Activated effector memory CD4-positive, alpha-beta T cell treated with anti-CD3 and anti-CD28 coated beads, Interleukin-2, amount 50 U/mL, for 16 hours (primary cell): ENCODE measurements around the gene NOTCH1.
"Not testable (repeated sequence)": the region's sequence is repeated elsewhere in the genome, so short reads cannot be mapped to it uniquely, and the experiment has no call there.

ENCODE experiments used
- DNase-seq: peaks from one replicate; pipeline ENCODE4 v3.0.0-alpha.2; 2020

NOTCH1 gene

DNA sequence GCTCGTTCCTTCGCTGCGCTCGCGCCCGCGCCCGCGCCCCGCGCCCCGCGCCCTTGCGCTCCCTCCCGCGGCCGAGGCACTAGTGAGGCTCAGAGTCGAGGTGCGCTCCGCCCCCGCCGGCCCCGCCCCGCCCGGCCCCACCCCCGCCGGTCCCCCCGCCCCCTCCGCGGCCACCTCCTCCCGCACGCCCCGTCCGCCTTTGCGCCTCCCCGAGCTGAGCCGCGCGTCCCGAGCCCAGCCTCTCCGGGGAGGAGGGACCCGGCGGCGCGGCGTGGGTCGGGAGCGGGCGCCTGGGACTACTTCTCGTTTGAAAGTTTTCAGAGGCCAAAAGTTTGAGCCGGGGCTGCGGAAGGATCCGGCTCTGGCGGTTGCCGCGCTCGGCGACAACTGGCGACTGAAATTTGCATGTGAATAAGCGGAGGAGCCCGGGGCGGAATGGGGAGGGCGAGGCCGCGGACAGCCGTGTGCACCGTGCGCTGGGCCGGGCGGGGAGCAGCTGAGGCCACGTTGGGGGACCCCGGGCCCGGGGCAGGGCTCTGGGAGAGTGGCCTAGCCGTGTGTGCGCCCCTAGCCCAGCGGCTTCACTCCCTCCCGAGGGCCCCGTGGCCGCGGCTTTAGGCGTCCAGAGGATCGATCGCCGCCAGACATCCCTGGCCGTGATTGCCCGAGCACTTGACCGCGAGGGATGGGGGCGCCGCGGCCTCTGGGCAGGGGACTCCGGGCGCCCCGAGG, at the start of gene NOTCH1:
Gene NOTCH1, minus strand, starts transcription at position 84 of the 732 bp plus-strand sequence. CDS start 262 bp downstream, outside the sequence.
- DNase-seq, result peak; percentile 95

DNA sequence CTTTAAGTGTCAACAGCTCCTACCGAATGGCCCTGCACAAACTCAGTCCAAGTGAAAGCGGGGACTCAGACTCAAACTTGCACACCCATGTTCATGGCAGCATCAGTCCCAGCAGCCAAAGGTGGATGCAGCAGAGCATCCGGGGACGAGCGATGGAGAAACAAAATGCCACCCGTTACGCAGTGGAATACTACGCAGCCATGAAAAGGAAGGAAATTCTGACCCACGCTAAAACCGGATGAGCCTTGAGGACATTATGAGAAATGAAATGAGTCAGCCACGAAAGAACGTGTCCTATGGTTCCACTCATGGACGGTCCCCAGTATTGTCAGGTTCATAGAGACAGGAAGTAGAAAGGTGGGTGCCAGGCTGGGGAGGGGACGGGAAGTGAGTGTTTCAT, 48.6 kb upstream of the NOTCH1 start:
- DNase-seq, result no peak

DNA sequence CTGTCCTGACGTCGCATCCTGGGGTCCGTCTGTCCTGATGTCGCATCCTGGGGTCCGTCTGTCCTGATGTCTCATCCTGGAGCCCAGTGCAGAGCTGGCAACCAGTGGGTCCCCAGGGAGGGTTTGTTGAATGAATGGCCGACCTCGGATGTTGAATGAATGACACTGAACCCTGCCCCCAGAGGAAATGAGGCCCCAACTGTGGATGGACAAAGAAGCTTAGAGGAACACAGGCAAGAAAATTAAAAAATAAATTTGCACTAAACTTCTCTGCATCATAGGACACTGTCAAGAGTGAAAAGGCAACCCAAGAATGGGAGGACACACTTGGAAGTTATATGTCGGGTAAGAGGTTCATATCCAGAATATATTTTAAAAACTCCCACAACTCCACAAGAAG, 47.7 kb upstream of the NOTCH1 start:
- no peak for DNase-seq

DNA sequence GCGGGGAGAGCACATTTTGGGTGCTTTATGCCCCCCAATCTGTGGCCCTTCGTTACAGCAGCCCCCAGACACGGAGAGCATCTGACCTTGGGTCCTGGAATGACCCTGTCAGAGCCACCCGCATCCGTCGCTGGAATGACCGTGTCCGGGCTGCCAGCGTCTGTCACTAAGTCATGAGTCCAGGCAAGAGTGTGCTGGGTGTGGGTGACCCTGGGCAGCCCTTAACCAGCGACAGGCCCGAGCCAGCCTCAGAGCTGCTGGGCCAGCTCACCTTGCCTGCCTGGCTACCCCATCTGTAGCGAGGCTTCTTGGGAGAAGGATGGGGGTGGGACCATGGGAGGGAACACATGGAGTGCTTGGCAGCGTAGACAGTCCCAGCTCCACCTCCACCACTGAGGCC, 46.8 kb upstream of the NOTCH1 start:
- DNase-seq, result no peak

DNA sequence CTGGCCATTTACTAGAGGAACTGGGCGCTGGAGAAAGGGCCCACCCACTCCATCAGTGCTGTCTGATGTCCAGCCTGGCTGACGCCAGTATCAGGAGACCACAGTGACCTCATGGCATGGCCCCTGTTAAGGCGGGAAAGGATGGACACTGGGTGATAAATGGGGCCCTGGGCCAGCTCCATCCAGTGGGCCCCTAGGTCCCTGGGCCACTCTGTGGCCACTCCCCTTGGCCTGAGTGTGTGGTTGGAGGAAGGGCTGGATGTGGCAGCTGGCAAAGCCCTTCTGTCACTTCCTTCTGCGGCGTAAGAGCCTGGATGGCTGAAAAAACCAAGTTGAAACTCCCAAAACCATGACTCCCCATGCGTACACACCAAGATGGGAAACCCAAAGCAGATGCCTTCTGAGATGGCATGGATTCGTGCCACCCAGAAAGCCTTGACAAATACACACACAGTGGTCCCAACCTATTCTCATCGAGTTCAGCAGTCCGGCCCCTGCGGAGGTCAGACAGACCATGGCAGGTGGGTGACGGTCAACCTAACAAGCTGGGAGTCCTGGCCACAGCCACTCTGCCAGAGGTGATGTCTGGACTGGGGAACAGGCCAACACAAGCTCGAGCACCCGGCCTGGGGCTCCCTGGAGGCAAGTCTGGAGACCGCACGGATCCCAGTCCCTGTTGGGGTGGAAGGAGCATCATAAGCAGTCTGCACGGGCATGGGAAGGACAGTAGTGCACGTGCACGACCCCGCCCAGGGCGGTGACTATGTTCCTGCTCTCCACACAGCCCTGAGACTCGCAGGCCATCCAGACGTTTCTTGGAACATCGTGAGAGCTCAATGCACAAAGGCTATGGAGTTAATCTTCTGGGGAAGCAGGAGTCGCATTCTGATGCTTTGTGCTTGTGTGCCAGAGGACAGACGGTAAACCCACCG, 45.2 kb upstream of the NOTCH1 start:
- DNase-seq, result no peak

DNA sequence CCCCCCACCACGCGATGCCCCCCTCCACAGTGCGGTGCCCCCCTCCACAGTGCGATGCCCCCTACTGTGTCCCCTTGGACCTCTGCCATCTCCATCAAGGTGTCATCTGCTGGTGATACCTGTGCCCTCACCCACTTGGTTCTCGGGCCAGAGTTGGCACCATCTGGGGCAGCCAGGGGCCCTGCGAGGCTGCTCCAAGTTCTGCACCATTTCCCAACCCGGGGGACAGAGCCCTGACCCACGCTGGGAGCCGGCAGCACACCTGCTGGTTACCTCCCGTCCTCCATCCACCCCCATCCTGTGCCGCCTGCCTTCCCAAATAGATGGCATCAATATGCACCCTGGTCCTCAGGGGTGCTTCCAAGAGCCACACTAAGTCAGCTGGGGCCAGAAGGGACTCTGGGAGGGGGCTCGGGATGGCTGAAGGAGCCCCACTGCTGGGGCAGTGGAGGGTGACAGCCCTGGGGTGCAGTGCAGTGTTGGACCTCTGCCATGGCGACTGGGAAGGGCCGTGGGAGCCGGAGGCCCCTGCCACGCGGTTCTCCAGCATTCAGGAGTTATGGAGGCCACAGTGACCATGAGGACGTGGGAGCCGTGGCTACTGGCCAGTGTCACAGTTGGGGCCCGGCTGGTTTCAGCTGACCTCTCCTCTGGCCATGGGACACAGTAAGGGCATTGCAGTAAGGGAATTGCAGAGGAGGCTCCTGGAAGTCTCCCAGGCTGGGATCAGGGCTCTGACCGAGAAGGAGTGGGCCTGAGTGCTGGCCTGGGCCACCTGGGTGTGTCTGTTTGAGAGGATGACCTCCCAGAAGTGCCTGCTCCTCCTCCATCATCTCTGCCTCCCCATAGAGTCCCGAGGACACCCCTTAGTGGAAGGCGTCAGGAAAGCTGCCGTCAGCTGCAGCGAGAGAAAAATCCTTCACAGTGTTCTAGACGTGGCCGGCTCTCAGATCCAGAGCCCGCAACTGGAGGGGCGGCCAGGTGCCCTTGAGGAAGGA, 44.2 kb upstream of the NOTCH1 start:
- DNase-seq, result no peak

DNA sequence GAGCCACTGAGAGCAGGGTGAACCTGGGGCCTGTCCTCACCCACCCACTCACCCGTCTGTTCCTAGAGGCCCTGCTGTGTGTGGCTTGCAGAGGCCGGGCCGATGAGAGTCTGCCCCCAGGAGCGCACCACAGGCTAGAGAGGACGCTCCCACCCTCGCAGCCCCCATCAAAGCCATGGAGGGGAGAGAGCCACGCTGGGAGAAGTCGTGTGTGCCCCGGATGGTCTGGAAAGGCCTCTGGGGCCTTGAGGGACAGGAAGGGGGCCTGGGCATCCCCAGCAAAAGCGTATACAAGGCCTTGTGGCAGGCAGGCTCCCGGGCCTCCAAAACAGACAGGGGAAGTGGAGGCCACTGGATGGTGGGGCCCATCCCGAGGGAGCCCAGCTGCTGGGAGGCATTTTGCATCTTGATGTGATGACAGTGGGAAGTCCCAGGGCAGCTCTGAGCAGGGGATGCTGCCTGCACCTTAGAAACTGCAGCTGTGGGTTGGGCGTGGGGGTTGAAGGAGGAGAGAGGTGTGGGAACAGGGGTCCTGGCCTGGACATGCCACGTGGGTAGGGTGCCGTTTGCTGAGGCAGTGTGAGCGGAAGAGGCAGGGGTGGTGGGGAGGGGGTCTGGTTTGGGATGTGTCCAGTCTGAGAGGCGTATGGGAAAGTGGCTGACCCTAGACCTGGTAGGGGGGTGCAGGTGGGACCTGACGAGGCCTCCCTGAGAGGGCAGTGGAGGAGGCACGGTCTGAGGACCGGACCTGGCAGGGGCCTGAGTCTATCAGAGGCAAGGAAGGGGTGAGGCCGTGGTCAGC, 43.0 kb upstream of the NOTCH1 start:
- DNase-seq, result no peak

DNA sequence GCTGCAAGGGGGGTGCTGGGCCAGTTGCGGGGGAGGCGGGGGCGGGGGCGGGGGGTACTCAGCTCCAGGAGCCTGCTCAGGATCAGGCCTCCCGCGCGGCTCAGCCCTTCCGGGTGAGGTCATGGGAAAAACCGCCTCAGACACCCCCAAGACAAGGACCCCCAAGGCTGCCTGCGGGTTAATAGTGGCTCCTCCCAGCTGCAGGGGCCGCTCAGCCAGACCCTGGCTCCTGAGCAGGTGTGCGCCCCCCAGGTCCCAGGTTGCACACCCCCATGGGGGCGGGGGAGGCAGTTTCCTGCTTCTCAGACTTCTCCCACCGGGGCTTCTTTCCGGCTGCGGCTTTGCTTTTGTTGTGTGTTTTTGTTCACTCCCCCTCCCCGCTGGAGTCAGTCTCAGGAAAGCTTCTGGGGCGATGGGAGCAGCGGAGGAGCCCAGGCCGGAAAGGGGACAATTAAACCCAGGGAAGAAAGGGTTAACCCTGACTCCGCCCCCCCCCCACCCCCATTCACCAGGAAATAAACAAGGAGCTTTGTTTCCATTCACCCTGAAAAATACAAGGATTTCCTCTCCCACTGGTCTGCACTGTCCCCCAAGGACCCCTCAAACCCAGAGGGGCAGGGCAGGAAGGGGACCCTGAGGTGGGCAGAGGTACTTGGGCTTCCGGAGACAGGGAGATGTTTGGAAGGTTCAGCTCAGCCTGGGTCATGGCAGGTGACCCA, 42.3 kb upstream of the NOTCH1 start:
- DNase-seq, result no peak

DNA sequence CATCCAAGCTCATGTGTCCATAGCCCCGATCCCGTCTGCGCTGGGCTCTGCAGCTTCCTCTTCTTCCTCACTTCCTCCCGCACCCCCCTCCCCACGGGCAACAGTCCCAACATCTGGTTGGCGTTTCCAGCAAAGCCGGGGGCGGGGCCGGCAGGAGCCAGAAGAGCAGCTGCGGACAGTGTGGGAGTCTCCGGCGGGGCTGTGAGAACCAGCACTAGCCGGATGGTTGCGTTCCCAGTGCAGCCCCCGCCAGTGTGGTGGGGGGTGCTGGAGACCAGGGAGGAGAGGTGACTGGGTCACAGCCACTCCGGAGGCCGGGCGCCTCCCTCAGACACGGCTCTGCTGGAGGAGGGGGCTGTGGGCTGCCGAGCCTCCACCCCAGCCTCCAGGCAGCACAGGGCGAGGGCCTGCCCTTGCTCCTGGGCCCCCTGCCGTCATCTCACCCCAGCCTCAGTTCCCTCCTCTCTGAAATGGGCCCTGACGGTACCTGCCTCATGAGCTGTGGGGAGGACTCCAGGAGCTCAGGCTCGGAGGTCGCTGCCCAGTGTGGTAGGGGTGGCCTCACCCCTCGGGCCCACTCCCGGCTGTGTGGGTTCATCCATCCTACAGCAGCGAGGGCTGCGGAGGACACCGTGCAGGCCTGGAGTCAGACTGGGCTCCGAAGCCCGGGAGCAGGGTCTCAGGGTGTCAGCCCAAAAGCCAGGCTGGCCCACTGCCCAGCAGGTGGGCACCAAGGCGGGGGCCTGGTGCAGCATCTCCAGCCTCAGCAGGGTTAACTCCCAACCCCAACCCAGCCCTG, 41.5 kb upstream of the NOTCH1 start:
- DNase-seq, result no peak

DNA sequence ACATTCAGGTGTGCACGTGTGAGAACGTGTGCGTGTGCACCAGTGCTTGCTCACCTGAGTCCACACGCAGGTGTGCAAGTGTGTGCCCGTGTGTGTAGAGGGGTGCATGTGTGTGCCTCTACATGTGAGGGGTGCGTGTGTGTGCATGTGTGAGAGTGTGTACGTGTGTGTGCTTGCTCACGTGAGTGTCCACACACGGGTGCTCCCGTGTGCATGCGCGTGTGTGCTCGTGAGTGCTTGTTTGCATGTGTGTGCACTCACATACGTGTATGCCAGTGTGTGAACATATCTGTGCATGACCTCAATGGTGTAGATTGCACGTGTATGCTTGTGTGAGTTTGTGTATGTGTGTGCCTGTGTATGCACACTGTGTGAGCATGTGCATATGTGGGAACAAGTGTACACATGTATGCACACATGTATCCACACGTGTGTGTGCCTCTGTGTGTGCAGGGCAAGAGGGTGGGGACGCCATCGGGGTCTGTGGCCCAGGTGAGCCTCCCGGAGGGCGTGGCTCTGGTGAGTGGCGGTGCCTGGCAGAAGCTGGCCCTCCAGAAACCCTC, 40.6 kb upstream of the NOTCH1 start:
- no peak for DNase-seq

DNA sequence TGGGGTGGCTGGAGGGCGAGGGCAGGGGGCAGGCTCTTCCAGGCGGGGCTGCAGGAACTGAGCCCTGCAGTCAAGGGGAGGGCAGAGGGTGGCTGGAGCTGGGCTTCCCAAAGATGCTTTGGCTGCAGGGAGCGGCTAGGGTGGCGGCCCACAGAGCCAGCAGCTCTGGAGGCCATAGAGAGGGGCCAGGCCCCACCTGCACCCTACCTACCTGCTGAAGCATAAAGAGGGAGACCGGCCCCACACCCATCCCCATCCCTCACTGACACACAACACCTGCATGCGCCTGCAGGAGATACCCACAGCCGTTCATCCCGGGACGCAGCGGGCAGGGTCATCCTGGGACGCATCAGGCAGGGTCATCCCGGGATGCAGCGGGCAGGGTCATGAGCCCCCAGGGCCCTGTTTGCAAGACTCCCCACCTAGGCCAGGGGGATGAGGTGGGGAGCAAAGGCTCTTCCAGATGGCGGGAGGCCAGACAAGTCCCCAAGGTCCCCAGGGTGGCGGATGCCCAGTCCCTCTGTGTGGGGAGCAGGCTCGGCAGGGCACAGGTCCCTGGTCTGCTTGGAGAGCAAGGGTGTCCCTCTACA, 39.8 kb upstream of the NOTCH1 start:
- no peak for DNase-seq

DNA sequence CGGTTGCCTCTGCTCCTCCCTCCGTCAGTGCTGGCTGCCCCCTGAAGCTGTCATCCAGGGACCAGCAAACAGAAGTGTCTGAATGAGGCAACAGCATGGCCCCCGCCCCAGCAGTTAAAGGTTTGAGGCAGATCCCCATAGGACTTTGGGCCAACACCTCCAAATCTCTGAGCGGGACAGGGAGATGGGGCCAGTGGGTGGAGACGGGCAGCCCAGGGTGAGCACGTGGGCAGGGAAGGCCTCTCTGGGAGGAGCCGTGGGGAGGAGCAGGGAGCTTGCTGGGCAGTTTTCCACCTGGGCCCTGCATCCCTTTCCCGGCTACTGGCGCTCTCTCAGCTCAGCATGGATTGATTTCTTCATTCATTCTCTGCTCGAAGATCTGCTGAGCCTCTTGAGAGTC, 39.1 kb upstream of the NOTCH1 start:
- DNase-seq, result no peak

DNA sequence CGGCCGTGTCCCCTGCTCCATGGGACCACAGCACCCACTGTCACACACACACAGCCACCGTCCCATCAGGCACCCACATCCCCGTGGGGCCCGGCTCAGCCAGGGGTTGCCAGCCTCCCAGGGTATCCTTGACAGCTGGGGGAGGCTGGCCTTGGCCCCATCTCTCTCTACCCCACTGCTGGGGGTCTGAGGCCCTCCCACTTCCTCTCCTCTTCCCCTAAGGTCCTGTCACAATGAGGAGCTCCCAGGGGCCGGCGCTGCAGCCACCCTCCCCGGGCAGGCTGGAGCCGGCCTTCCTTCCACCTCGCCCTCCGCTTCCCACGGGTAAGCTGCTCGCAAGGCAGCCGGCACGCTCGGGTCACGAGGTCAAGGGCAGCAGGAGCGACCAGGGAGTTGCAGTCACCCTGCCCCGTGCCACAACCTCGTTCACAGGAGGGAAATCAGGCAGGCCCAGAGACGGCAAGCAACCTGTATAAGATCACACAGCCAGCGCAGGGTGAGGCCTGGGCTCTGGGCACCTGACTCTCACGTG, 38.6 kb upstream of the NOTCH1 start:
- no peak for DNase-seq

DNA sequence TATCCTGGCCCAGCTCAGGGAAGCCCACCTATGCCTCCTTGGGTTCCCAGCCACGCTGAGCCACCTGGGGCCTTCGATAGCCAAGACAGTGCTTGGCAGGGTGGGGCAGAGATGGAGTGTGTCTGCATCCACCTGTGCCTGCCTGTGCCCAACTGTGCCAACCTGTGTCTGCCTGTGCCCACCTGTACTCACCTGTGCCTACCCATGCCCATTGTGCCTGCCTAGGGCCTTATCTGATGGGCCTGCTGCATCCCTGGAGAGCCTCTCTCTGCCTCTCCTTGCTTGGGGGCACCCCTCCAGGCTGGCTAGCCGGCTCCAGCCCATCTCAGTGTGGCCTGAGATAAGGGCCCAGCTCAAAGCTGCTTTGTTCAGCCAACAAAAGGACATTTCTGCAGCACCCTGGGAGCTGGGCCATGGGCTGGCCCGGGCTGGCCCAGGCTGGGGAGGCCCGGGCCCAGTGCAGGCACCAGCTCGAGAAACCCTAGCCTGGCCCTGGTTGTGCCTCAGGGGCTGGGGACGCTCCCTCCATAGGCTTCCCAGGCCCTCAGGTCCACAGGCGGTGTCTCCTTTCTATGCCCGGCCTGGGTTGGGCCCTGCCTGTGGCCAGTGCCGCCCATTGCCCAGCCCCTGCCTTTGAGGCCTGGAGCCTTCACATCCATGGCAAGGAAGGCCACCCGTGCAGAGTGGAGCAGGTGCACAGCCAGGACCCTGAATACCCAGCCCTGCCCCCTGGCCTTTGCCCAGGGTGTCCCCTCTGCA, 37.3 kb upstream of the NOTCH1 start:
- DNase-seq, result no peak

DNA sequence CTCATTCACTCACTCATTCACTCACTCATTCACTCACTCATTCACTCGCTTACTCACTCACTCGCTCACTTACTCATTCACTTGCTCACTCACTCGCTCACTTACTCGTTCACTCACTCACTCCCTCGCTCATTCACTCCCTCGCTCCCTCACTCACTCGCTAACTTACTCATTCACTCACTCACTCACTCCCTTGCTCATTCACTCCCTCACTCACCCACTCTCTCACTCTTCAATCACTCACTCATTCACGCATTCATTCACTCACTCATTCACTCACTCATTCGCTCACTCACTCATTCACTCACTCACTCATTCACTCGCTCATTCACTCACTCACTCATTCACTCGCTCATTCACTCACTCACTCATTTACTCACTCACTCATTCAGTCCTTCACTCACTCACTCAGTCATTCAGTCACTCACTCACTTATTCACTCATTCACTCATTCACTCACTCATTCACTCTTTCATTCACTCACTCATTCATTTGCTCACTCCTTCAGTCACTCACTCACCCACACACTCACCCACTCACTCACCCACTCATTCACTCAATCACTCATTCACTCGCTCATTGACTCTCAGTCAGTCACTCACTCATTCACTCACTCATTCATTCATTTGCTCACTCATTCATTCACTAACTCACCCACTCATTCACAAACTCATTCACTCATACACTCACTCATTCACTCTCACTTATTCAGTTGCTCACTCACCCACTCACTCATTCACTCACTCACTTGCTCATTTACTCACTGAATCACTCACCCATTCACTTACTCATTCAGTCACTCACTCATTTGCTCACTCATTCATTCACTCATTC, 36.0 kb upstream of the NOTCH1 start:
- DNase-seq, result no peak

DNA sequence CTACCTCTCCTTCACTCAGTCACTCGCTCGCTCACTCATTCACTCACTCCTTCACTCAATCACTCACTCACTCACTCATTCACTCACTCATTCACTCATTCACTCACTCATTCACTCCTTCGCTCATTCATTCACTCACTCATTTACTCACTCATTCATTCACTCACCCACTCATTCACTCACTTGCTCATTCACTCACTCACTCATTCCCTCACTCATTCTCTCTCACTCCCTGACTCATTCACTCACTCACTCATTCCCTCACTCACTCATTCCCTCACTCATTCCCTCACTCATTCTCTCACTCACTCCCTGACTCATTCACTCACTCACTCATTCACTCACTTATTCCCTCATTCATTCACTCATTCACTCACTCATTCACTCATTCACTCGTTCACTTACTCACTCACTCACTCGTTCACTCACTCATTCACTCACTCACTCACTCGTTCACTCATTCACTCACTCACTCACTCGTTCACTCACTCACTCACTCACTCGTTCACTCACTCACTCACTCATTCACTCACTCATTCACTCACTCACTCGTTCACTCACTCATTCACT, 33.9 kb upstream of the NOTCH1 start:
- not testable (repeated sequence) for DNase-seq
